ACC112 (cell line): Measurements from ENCODE around the gene ARL5C.

Experiments used
- H2AFZ ChIP-seq: fragments of 200-600 bp; sonication (generic); one replicate; pipeline ENCODE4 v1.6.0; 2017; ENCODE audit warnings: antibody characterized with exemption, low read length; ENCODE audit not compliant: unreplicated experiment
- H3K27ac ChIP-seq: fragments of 200-600 bp; sonication (generic); 2 replicates; pipeline ENCODE4 v1.5.1; 2014; ENCODE audit warnings: low read depth, mild to moderate bottlenecking, antibody characterized with exemption, low read length, moderate library complexity
- H3K27me3 ChIP-seq: fragments of 200-600 bp; sonication (generic); 2 replicates; pipeline ENCODE4 v1.6.1; 2014; ENCODE audit warnings: mild to moderate bottlenecking, antibody characterized with exemption, low read length, moderate library complexity, mixed read lengths; ENCODE audit not compliant: insufficient read depth
- H3K36me3 ChIP-seq: fragments of 200-600 bp; sonication (generic); 2 replicates; pipeline ENCODE4 v1.6.1; 2016; ENCODE audit warnings: mild to moderate bottlenecking, antibody characterized with exemption, low read length, moderate library complexity, mixed read lengths; ENCODE audit not compliant: insufficient read depth
- H3K4me1 ChIP-seq: fragments of 200-600 bp; sonication (generic); one replicate; pipeline ENCODE4 v1.6.1; 2016; ENCODE audit warnings: low read length, mixed read lengths; ENCODE audit not compliant: insufficient read depth, unreplicated experiment, control insufficient read depth
- H3K4me3 ChIP-seq: fragments of 200-600 bp; sonication (generic); 2 replicates; pipeline ENCODE4 v1.5.1; 2014; ENCODE audit warnings: mild to moderate bottlenecking, low read depth, low read length
- H3K79me2 ChIP-seq: fragments of 200-600 bp; sonication (generic); one replicate; pipeline ENCODE4 v1.6.0; 2016; ENCODE audit warnings: low read length; ENCODE audit not compliant: control insufficient read depth, unreplicated experiment, insufficient read depth

ARL5C gene

DNA sequence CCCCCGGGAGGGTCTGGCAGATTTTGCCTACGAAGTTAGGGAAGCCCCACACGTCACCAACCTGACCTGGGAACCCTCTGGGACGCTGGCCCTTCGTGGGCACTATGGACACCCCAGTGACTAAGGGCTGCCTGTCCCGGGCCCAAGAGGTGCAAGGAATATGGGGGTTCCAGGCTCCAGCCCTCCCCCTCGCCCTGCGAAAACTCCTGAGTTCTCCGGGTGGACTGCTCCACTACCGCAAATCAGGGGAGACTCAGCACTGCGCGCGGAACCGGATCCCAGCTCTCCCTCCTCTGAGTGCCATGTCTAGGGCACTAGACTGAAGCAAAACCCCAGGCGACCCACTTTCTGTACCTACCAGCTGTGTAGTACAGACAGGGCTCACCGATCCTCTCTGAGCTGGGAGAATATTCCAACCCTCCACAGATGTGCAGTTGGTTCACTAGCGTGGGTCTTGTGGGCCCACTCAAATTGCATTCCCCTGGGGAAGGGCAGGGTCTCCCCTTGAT is at the start of gene ARL5C:
TSS of gene ARL5C (minus strand) at position 321 of the 509 bp plus-strand sequence. CDS start 401 bp downstream, outside the sequence.
- H3K27ac ChIP-seq: no peak within 1 kb of the TSS
- peak within 1 kb of the TSS; percentile 75 for H3K4me3 ChIP-seq
- H2AFZ ChIP-seq: peak within 1 kb of the TSS; percentile 60
- H3K4me1 ChIP-seq: no peaks in the 10 kb centered on the region
- no peaks in the 10 kb centered on the region for H3K36me3 ChIP-seq
- H3K79me2 ChIP-seq: no peaks in the 10 kb centered on the region
- H3K27me3 ChIP-seq: peaks cover 23% of the 10 kb centered on the region

GRCh38 chr17:39213852-39214251 is 47.9 kb upstream of the ARL5C start:
- Histone ChIP-seq H3K4me1 (peaks cover 7% of the 10 kb centered on the region), H3K36me3 (no peaks in the 10 kb centered on the region), H3K79me2 (no peaks in the 10 kb centered on the region), H3K27me3 (no peaks in the 10 kb centered on the region), H3K27ac (no peak overlapping the region), H2AFZ (no peak overlapping the region), H3K4me3 (no peak overlapping the region)

DNA sequence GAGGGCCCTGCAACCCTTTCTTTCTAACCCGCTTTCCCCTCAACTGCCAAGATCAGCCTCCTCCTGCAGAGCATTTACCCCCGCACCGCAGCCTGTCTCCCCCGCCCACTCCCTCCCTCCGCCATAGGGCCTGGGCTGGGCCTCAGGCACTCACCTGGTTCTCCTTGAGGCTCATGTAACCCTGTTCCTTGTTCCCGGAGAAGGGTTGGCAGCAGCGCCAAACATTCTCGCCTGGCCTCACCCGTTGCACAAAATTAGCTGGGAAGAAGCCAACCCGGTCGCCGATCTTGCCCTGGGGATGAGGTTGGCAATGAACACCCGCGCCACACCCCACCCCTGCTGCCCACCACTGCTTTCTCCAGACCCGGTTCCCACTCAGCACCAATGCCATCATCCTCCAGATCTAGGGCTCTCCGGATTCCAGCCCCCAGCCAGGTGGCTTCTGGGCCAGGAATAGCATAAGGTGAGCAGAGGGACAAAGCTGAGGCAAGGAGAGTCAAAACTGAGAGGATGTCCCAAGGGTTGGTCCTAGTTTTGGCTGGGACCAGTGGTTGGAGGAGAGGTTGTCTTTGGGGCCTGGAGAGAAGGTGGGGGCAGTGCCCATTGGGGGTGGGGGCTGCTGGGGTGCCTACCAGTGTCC is 47.0 kb upstream of the ARL5C start:
- peaks cover 12% of the 10 kb centered on the region for H3K4me1 ChIP-seq
- H3K27ac ChIP-seq: no peak overlapping the region
- H3K4me3 ChIP-seq: no peak overlapping the region
- no peaks in the 10 kb centered on the region for H3K36me3 ChIP-seq
- no peaks in the 10 kb centered on the region for H3K79me2 ChIP-seq
- H3K27me3 ChIP-seq: no peaks in the 10 kb centered on the region
- H2AFZ ChIP-seq: no peak overlapping the region

GRCh38 chr17:39212195-39212810 is 46.3 kb upstream of the ARL5C start:
- Histone ChIP-seq H3K27ac (no peak overlapping the region), H3K36me3 (no peaks in the 10 kb centered on the region), H3K27me3 (no peaks in the 10 kb centered on the region), H3K4me1 (peaks cover 14% of the 10 kb centered on the region), H3K4me3 (no peak overlapping the region), H3K79me2 (no peaks in the 10 kb centered on the region), H2AFZ (no peak overlapping the region)

DNA sequence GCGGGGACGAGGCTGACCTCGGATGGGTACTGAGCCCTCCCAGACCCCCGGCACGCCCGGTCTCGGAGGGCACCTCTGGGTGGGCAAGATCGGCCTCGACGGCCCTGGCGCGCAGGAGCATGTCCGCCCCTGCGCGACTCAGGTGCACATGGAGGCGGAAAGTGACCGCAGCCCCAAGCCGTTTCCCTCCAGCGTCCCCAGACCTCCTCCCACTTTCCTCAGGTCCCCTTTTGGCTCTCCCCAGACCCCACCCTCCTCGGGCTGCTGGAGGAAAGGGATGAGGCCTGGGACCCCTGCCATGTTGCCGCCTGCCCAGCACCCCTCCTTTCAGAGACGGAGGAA is 44.1 kb upstream of the ARL5C start:
- Histone ChIP-seq H3K27me3 (no peaks in the 10 kb centered on the region), H2AFZ (no peak overlapping the region), H3K79me2 (no peaks in the 10 kb centered on the region), H3K36me3 (0 out of 2 replicates have a peak, but pooled peaks cover 1% of the 10 kb centered on the region), H3K4me1 (peaks cover 16% of the 10 kb centered on the region), H3K27ac (no peak overlapping the region), H3K4me3 (peak overlapping the region; percentile 72)

DNA sequence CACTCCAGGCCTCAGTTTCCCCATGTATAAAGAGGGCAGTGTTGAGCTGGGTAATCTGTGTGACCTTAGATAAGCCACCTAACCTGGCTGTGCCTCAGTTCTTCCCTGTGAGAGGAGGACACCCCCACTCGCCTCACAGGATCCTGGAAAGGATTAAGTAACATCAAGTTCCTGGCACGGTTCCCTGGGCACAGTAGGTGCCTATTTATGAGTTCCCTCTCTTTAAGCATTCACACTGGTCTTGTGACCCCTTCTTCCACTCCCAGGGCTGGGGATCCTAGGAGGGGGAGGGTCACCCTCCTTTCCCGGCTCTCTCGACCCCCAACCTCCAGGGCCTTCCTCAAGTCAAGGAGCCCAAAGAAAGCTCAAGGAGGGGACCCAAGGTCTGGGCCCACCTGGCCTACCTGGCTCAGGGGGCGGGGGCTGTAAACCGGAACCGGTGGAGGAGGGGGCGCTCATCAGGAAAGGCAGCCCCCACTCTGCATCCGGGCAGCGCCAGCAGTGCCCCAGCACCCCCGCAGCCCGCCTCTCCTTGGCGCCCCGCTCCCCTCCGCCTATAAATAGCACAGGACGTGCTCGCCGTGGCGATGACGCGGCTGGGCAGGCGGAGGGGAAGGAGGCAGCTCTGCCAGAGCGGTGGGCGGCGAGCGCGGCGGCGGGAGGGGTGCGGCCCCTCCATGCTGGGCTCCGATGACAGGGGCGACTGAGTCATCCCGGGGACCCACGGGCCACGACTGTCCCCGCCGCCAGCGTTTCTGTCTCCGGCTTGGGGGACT is 43.5 kb upstream of the ARL5C start:
- no peaks in the 10 kb centered on the region for H3K79me2 ChIP-seq
- H3K27ac ChIP-seq: no peak overlapping the region
- H2AFZ ChIP-seq: peak overlapping the region; percentile 37
- peak overlapping the region; percentile 72 for H3K4me3 ChIP-seq
- no peaks in the 10 kb centered on the region for H3K27me3 ChIP-seq
- H3K4me1 ChIP-seq: peaks cover 16% of the 10 kb centered on the region
- 0 out of 2 replicates have a peak, but pooled peaks cover 4% of the 10 kb centered on the region for H3K36me3 ChIP-seq

DNA sequence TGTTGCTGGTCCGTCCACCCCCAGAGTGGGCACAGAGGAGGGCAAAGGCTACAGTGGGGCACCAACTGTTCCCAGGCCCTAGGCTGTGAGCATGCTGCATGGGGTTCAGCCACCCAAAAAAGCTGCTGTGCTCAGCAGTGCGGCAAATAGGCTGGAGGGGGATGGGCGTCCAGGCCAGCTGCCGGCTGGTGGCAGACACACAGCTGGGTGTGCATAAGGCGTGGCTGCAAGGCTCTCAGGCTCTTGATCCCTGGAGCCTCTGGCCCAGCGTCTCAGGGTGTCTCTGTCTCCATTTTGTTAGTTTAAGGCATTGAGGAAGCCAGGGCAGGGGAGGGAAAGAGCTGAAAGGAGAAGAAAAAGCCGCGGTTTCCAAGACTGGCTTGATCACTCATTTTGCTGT is 42.9 kb upstream of the ARL5C start:
- Histone ChIP-seq H3K4me1 (peaks cover 16% of the 10 kb centered on the region), H3K27me3 (no peaks in the 10 kb centered on the region), H3K4me3 (peak overlapping the region; percentile 72; the same call in 1 of the 2 replicates), H3K36me3 (peaks cover 7% of the 10 kb centered on the region; the same call in 1 of the 2 replicates), H3K27ac (no peak overlapping the region), H2AFZ (no peak overlapping the region), H3K79me2 (no peaks in the 10 kb centered on the region)

DNA sequence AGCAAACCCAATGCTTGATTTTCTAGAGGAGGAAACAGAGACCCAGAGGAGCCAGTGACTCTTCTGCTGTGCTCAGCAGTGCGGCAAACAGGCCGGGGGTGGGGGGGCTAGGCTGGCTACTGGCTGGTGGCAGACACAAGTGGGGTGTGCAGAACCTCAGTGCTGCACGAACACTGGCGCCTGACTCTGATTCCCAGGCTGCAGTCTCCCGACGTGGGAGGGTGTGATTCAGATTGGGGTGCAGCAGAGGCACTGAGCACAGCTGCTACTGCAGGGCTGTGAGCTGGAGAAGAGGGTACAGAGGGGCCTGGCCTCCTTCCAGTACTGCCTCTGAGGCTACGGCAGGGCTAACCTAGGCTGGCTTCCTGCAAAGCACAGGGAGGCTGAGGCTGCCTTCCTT is 42.2 kb upstream of the ARL5C start:
- Histone ChIP-seq H3K4me1 (peaks cover 16% of the 10 kb centered on the region), H3K27me3 (no peaks in the 10 kb centered on the region), H2AFZ (no peak overlapping the region), H3K36me3 (peaks cover 11% of the 10 kb centered on the region; the same call in 1 of the 2 replicates), H3K4me3 (no peak overlapping the region), H3K27ac (no peak overlapping the region), H3K79me2 (no peaks in the 10 kb centered on the region)

- H2AFZ ChIP-seq: no peak overlapping the region
- H3K4me1 ChIP-seq: peaks cover 31% of the 10 kb centered on the region
- H3K27ac ChIP-seq: no peak overlapping the region
- H3K27me3 ChIP-seq: no peaks in the 10 kb centered on the region
- H3K36me3 ChIP-seq: peaks cover 31% of the 10 kb centered on the region
- peaks cover 26% of the 10 kb centered on the region for H3K79me2 ChIP-seq
- no peak overlapping the region for H3K4me3 ChIP-seq
These were observed 39.2 kb upstream of the ARL5C start for GRCh38 chr17:39205112-39205526.

GRCh38 chr17:39204245-39204644 is 38.3 kb upstream of the ARL5C start:
- H3K36me3 ChIP-seq: peaks cover 31% of the 10 kb centered on the region
- H3K27me3 ChIP-seq: no peaks in the 10 kb centered on the region
- peaks cover 28% of the 10 kb centered on the region for H3K4me1 ChIP-seq
- H3K4me3 ChIP-seq: no peak overlapping the region
- peaks cover 27% of the 10 kb centered on the region for H3K79me2 ChIP-seq
- H3K27ac ChIP-seq: no peak overlapping the region
- H2AFZ ChIP-seq: no peak overlapping the region
